ENCODE results near the gene FNDC1.

DNA sequence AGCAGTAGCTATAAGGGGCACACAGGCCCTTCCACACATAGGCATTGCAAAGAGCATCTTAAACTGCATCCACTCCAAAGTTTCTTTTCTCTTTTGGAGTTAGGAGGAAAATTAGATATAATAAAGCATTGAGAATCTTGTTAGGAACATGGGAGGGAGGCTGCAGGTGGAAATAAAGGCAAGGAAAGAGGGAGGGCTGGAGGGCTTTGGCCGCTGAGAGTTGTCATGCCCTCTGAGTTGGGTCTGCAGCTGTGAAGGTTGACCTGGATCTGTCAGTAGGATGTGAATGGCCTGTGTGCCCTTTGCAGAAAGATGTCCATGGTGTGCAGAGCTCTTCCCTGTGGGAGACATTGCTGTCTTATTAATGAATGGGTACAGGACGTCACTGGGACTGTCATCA is 134.0 kb downstream of the FNDC1 start:
- TF ChIP-seq, protein P1, sequence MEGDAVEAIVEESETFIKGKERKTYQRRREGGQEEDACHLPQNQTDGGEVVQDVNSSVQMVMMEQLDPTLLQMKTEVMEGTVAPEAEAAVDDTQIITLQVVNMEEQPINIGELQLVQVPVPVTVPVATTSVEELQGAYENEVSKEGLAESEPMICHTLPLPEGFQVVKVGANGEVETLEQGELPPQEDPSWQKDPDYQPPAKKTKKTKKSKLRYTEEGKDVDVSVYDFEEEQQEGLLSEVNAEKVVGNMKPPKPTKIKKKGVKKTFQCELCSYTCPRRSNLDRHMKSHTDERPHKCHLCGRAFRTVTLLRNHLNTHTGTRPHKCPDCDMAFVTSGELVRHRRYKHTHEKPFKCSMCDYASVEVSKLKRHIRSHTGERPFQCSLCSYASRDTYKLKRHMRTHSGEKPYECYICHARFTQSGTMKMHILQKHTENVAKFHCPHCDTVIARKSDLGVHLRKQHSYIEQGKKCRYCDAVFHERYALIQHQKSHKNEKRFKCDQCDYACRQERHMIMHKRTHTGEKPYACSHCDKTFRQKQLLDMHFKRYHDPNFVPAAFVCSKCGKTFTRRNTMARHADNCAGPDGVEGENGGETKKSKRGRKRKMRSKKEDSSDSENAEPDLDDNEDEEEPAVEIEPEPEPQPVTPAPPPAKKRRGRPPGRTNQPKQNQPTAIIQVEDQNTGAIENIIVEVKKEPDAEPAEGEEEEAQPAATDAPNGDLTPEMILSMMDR (IDR thresholded peaks at IDR 0.05) = no peak
- TF ChIP-seq EZH2 (IDR thresholded peaks at IDR 0.05) = no peak

All from neural progenitor cell (in vitro differentiated cells).